A549 treated with CORT108297 at 1 μM for 4 hours (cell line): Measurements from ENCODE around the gene ENDOD1. TPM values are rescaled to one million over a fixed set of nuclear protein-coding genes. Genes with fewer than 3 reads are reported as not detected.

Experiments
- total RNA-seq: library from RNA; stranded (reverse); fragments of 200-300 nt; extraction: Qiagen RNA extraction; gene quantifications from 5 replicates; pipeline ENCODE4 v1.2.3, GENCODE V29; 2022

ENDOD1 gene
- 12.8 to 15.8 TPM (median 14.0 TPM) in 5 replicates for total RNA-seq

GRCh38 chr11:95089620-95090542 is at the start of gene ENDOD1:
Gene ENDOD1 (plus strand): TSS chr11:95089846. CDS start chr11:95089928, 82 bp downstream.

GRCh38 chr11:95049122-95049521 is 40.5 kb upstream of the ENDOD1 start, which contains the start of gene KDM4F:
Gene KDM4F (plus strand): TSS chr11:95049422.

GRCh38 chr11:95066716-95067038 is 23.0 kb upstream of the ENDOD1 start, which contains the start of gene SRSF8:
Gene SRSF8 (plus strand): TSS chr11:95066919. CDS start chr11:95067227, 308 bp downstream.

Other genes with a start within 250 kb of the ENDOD1 start
- gene CWC15, start 116.3 kb upstream of the ENDOD1 start, total RNA-seq = 27.0 to 33.0 TPM (median 29.9 TPM) in 5 replicates
- gene KDM4D, start 116.1 kb upstream of the ENDOD1 start, total RNA-seq = 0.26 to 0.45 TPM (median 0.39 TPM) in 5 replicates
- gene KDM4E, start 64.6 kb upstream of the ENDOD1 start, total RNA-seq = not detected in 5 replicates
- not detected in 5 replicates for gene KDM4F, start 40.4 kb upstream of the ENDOD1 start, total RNA-seq
- 17.1 to 21.4 TPM (median 19.7 TPM) in 5 replicates for gene SRSF8, start 22.9 kb upstream of the ENDOD1 start, total RNA-seq
- gene SESN3, start 141.4 kb downstream of the ENDOD1 start, total RNA-seq = 0.08 to 0.14 TPM (median 0.11 TPM) in 5 replicates